Measurements from ENCODE around the gene CDC42BPG.

GRCh38 chr11:64888729-64889511 is 44.5 kb upstream of the CDC42BPG start:
- TF ChIP-seq CTCF (conservative IDR thresholded peaks at IDR 0.05 in 1 of 2, IDR thresholded peaks at IDR 0.05 in 1 of 2; ENCODE audit: extremely low read depth in 1 of 2, insufficient read depth in 1 of 2, low read depth in 1 of 2, low read length in 2 of 2): no peak
- TF ChIP-seq EZH2 (IDR thresholded peaks at IDR 0.05; ENCODE audit: borderline replicate concordance, low read length): no peak
